CD4-positive, alpha-beta T cell treated with Interleukin-17A for 4 hours (primary cell): Measurements from ENCODE around the gene DYNC2LI1.

Source experiments
- DNase-seq: peaks from one replicate; pipeline ENCODE4 v3.0.0-alpha.2; 2020; ENCODE audit warnings: mixed read lengths

DYNC2LI1 gene

DNA sequence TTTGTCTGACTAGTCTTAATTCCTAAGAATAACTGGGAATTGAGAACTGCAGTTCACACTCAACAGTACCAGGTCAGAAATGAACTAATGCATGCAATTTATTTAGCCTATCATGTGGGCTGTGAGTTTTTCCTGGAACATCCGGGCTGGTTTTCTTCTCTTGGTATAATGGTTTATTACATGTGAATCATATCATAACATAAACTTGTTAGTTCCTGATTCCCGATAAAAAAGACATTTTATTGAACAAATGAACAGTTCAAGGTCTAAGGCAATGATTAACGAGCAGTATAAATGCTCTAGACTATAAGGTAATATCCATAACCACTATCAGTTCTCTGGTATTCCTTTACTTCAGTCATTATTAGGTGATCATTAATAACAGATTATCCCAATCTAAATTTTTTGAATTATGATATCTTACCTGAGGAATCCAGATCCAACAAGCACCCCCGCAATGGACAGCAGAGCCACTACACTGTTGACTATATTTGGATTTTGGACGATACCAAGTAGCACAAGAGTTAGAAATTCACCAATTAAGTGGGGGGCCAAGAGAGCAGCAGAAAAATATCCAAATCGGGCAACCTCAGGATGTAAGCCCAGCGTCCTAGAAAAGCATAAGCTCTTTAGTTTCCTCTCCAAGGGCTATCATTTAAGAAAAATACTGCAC is 45.8 kb downstream of the DYNC2LI1 start:
- DNase-seq = no peak

DNA sequence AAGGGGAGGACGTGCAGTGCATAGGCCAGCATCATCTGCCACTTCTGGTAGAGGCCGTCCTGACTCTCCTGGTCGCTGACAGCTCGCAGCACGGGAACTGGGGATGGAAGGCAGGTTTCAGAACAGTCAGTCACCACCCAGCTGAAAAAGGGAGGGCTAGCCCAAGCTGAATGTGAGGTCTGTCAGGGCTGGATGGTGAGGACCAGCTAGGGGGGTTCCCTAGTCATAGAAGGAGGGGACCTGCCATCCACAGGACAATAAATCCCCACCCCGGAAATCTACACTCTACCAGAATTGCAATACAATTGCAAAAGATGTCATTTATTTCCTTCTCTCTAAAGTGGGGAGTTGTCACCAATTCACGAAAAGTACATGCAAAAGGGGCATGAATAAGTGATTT is 49.0 kb downstream of the DYNC2LI1 start:
- no peak for DNase-seq

DNA sequence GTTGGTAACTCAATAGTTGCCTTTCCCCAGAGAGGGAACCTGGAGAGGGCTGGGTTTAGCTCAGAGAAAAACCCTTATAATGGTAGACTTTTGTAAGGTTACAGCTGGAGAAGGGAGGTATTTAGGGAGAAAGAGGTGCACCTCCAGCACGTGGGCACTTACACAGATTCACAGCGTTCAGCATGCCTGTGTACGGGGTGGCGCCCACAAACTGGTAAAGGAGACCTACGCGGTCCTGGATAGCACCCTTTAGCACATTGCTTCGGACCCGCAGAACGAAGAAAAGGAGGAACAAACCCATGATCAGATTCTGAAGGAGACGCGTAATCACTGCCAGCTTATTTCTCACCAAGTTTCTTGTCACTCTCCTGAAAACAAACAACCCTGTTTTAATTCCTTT is 49.9 kb downstream of the DYNC2LI1 start:
- no peak for DNase-seq

DNA sequence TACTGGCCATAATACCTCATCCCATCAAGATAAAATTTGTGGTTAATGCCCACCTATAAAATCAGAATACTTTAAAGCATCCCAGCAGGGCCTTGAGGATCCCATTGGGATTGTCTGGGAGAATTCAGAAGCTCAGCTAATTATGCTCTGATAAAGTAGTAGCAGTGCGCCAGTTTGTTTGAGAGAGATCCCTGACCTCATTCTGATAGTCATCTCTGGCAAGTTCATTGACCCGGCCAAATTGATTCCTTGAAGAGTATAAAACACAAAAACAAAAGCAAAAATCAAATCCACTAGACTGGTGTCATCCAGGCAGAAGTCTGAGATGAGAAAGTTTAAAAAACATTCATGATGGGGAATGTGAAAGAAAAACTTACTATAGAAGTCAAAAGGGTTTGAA is 50.7 kb downstream of the DYNC2LI1 start:
- no peak for DNase-seq

DNA sequence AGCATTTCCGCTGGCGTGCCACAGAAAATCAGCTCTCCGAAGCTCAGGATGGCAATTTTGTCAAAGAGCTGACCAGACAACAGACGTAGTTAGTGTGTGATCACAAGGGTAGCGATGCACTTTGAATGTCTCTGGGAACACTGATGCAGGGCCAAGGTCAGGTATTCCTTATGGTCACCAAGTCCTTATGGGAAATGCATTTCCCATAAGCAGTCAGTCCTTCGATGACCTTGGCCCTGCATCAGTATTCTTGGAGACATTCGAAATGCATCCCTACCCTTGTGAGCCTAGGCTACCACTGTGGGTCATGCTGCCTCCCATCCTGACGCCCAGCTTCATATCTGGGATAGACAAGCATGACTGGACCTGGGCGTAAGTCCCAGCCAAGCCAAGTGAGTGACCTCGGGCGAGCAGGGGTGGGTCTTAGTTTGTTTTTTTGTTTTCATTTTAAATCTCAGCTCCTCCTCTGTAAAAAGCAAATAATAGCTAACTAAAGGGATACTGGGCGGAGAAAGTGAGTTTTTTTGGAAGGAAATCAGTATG is 51.2 kb downstream of the DYNC2LI1 start:
- no peak for DNase-seq

DNA sequence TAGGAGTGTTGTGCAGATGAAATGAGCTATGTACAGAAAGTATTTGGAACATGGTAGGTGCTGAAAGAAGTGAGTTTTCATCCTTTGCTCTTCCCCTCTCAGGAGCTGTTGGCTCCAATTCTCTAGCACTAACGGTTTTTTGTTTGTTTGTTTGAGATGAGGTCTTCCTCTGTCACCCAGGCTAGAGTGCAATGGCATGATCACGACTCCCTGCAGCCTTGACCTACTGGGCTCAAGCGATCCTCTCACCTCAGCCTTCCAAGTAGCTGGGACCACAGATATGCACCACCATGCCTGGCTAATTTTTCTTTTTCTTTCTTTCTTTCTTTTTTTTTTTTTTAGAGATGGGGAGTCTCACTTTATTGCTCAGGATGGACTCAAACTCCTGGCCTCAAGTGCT is 52.0 kb downstream of the DYNC2LI1 start:
- DNase-seq = no peak

DNA sequence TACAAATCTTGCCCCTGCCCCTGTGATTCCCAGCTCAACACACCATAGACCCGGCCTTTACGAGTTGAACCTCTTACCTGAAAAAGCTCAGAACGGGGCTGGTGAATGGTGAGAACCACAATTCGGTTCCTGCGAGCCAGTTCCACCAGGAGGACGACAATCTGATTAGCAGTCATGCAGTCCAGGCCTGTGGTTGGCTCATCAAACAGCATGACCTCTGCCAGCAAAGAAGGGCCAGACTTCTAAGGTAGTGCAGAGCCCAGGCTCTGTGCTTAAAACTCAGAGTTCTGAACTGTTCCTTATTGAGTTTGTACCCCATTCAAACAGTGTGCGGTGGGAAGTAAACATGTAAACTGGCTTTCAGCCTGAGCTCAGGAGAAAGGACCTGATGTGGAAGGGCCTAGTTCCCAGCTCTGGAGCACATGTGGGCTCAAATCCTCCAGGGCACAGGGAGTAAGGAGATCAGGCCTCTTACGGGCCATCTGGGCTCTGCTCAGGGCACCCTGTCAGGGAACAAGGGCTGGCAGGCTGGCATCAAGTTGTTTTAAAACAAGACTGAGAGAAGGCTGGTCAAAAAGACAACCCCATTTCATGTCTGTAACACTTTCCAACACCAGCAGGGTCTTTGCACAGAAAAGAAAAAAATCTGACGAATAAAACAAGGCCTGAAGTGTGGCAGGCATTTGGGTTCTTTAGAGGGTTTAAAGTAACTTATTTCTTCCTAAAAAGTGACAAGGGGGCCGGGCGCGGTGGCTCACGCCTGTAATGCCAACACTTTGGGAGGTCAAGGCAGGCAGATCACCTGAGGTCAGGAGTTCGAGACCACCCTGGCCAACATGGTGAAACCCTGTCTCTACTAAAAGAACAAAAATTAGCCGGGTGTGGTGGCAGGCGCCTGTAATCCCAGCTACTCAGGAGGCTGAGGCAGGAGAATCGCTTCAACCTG is 52.7 kb downstream of the DYNC2LI1 start:
- DNase-seq = no peak

DNA sequence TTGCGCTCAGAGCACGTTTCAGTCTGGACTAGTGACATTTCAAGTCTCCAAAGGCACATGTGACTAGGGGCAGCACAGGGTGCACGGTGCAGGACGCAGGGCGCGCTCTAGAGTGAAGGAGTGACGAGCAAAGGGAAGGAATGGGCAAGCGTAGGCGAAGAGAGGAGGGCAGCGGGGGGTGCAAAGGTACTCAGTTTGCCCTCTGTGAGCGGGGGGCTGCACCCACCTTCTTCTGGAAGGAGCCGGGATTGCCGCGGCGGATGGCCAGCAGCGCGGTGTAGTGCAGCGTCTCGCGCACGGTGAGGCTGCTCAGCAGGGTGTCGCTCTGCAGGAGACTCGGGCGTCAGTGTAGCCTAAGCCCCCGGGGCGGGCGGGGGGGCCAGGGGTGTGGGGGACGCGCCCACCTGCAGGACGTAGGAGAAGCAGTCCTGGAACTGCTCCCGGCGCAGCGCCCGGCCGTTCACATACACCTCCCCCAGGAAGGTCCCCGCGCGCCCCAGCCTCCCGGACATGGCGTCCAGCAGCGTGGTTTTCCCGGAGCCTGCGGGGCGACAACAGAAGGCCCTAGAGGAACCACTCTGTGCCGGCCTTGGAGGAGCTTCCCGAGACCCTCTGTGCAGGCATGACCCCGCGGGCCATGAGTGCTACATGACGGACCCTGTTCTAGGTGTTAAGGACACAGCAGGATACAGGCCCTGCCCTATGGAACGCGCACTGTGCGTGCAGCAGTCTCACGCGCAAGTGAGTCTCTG is 57.9 kb downstream of the DYNC2LI1 start:
- no peak for DNase-seq

DNA sequence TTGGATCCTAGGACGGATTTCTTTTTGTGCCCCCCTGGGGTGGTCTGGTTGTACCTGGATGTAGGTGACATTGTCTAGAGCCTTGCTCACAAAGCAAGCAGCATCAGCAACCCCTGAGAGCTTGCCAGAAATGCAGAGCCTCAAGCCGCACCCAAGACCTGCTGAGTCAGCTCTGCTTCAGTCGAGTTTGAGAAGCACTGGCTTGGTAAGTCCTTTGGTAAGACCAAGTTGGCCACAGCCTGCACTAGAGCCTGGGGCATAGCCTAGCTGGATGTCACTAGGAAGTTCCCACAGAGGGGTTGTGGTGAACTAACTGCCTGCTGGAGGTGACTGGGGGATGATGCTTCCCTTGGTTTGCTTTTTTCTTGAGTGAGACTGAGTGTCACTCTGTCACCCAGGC is 58.6 kb downstream of the DYNC2LI1 start:
- no peak for DNase-seq

DNA sequence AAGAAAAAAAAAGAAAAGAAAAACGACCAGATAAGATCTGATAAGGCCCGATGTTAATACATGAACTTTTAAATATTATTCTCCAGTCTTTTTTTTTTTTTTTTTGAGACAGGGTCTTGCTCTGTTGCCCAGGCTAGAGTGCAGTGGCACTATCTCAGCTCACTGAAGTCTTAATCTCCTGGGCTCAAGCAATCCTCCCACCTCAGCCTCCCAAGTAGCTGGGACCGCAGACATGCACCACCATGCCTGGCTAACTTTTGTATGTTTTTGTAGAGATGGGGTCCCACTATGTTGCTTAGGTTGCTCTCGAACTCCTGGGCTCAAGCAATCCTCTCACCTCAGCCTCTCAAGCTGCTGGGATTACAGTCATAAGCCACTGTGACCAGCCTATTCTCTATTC is 63.2 kb downstream of the DYNC2LI1 start:
- no peak for DNase-seq

DNA sequence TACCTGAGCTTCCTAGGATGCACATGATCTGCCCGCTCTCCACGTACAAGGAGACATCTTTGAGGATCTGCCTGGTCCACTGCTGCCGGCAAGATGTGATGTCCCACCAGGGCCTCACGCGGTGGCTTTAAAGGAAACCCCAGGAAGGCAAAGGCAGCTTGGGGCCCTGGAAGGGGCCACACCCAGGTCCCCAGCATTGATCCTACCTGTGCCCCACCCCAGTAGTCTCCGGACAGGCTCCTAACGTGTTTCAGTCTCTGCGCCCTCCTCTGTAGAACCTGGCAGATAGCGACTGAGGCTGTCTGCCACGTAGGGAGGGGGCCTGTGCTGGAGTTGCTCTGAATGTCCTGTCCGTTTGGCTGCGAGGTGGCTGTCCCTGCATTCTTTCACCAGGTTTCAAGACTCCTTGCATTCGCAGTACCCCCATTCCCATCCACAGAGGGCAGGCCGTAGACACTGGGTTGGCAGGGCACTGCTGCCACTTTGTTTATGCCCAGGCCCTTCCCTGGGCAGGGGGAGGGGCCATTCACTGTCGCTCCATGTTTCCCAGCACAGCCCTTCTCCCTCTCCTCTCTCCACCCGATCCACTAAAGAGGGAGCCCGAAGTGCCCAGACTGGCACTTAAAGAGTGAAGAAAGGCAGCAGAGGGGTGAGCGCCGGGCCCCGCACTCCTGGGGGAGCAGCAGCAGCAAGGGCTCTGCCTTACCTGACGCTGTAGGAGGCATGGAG is 64.2 kb downstream of the DYNC2LI1 start:
- no peak for DNase-seq

DNA sequence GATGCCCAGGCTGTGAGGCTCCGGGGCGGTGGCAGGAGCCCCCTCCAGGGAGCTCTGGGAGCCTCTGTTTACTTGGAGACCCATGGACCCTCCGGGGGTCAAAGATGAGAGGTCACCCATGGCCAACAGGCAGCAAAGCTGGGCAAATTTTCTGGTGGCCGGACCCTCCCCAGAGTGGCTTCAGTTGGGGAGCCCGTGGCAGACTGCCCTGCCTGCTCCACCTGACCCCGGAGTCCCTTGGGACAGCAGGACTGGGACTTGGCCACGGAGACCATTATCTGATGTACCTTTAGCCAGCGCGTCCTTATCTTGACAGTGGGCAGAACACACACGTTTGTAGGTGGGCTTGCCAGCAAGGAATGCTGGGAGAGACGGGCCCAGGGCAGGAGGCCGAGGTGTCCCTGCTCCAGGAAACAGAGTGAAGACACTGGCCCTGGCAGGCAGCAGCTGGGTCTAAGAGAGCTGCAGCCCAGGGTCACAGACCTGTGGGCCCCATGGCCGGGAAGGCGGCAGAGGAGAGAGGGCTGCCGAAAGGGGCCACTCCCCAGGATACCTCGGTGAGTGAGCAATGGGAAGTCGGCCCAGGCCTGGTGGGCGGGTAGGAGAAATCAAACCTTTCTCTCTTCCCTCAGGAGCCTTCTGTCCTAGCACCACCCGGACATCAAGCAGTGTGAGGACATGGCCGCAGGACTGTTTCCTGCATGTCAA is 64.9 kb downstream of the DYNC2LI1 start, which contains the start of the genes ABCG5 and ABCG8:
TSS of gene ABCG5 (minus strand) at position 280 of the 708 bp plus-strand sequence. CDS start at position 120, 160 bp downstream.
TSS of gene ABCG8 (plus strand) at position 412 of the 708 bp plus-strand sequence. CDS start at position 495, 83 bp downstream.
- no peak for DNase-seq

DNA sequence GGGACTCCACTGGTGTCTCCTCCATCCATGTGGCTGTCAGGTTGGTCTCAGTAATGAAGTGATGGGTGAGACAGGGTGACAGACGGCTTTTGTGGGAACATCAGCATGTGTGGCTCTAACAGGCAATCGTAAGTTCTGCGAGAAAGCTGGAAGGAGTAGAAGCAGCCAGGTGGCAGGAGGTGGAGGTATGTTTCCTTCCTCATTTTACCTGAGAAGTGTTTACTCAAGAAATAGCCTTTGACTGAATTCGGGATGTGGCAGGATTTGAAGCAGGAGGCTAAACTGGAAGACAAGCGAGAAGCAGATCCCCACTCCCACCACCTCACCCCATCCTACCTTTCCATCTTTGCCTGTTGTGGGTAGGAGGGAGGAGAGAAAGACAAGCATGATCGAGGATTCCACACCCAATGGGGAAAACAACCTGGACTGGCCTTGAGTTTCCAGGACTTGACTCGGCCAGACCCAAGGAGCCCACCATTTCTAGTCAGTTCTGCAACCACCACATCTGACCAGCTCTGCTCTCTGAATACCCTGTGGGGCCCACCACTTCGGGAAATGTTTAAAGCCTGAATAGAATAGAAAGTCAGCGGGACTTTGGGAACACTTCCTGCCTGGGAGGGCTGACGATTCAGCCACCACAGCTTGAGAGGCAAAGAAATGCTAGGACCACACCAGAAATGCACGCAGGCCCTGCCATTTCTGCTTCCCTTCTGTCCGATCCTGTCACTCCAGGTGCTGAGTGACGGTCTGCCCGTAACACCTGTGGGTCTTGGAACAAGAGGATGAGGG is 66.1 kb downstream of the DYNC2LI1 start:
- no peak for DNase-seq

DNA sequence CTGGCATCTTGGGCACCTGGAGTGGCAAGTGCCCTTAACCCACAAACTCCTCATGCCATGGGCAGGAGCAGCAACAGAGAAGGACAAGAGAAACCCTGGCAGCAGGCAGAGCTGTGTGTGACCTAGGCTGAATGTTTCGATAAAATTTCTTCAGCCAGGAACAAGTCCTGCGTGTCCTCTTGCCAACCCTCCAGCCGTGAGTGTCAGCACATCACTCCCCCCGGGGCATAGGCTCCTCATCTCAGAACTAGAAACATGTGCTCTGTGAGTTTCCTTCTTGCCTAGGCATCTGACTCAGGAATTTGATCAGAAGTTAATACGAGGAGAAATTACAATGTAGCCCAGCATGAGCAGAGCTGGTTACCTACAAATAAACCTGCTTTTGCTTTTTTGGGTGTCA is 67.1 kb downstream of the DYNC2LI1 start:
- DNase-seq = no peak

DNA sequence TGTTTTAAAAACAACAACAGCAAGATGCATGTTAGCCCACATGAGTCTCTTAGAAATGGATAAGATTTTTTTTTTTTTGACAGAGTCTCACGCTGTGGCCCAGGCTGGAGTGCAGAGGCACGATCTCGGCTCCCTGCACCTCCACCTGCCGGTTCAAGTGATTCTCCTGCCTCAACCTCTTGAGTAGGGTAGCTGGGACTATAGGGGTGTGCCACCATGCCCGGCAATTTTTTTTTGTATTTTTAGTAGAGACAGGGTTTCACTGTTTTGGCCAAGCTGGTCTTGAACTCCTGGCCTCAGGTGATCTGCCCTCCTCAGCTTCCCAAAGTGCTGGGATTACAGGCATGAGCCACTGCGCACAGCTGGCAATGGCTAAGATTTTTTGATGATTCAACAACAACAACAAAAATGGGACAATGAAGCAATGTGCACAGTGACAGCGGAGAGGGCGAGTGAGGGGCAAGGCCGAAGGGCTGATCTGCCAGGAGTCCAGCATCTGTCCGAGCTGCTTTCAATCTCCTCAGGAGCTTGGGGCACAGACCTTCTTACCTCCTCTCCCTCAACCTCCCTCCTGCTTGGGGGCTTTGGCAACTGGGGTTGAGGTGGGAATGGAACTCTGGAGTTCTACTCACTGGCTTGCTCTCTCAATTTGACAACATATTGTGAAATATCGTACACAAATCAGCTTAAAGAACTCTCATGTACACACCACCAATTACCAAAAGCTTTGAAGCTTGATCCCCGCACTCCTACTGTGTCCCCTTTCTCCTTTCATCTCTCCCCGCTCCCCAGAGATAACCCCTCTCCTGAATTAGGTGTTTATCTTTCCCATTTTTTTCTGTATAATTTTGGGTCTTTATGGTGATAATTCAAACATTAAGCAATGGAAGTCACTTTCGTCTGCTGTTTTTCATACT is 68.4 kb downstream of the DYNC2LI1 start:
- no peak for DNase-seq

DNA sequence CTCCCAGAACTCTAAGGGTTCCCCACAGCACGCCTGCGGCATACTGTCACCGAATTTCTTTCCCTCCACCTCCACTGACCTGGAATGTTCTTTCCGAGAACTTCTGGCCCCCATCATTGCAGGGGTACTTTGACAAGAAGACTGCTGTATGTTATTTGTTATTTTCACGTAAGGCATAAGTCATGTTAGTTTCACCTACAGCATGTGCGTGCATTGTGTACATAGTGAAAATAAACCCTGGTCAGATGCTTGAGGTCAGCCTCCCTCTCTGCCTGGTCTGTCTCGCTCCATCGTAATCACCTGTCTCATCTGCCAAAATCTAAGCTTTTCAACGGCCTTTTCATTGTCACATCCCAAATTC is 69.0 kb downstream of the DYNC2LI1 start:
- DNase-seq = no peak

DNA sequence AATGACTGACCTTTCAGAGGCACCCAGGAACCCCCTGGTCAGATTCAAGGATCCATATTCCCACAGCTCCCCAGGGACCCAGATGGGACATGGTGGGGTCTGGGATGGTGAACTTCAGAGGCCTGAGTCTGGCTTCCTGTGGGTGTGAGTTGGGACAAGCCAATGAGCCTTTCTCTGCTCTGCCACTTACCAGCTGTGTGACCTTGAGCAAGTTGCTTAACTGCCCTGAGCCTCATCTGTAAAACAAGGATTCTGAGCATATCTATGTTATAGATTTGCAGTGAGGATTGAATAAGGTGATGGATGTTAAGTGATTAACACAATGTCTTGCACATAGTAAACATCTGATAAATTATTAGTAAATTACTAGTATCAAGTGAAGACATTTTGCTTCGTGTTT is 71.3 kb downstream of the DYNC2LI1 start:
- DNase-seq = no peak

DNA sequence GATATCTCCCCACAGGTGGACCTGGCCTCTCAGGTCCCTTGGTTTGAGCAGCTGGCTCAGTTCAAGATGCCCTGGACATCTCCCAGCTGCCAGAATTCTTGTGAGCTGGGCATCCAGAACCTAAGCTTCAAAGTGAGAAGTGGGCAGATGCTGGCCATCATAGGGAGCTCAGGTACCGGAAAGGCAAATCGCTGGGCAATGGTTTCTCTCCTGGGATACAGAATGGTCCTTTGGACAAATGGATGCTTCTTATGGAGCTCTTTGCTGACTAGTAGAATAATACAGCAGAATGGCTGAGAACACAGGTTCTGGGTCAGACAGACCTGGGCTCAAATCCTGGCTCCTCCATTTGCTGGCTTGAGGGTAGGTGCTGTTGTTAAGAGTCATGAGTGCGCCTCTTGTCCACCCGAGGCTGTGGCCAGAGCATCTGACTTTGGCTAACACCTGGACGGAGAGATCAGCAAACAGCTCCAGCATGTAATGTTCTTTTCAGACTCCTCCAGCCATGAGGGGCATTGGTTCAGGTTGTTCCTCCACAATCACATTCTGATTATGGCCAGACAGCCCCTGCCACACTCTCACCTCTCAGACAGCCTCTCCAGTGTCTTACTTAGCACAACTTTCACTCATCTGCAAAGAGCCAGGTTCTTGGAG is 72.4 kb downstream of the DYNC2LI1 start:
- DNase-seq = no peak

DNA sequence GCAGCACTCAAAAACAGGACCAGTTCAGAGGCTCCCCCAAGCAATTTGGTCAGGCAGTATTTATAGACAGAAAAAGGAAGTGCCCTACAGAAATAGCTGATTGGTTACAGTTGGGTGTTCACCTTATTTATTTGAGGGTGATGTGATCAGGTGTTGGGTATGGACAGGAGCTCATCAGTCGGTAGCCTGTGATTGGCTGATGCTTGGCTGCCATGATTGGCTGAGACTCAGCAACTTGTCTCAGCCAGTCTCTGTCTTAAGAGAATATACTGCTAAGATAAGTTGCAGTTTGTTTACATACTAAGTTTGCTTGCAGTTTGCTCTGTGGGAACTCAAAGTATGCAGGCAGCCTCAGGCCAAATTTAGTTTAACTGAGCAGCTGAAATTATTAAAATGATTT is 74.4 kb downstream of the DYNC2LI1 start:
- no peak for DNase-seq
